Activated CD4-positive, alpha-beta T cell treated with anti-CD3 and anti-CD28 coated beads, Interleukin-2, amount 50 U/mL, for 1 hour (primary cell): ENCODE results near the gene DHRS1.

ENCODE experiments used
- DNase-seq: peaks from one replicate; pipeline ENCODE4 v3.0.0-alpha.2; 2020

The DHRS1 gene

GRCh38 chr14:24280797-24281460, 18.7 kb downstream of the DHRS1 start:
- DNase-seq = no peak

DNA sequence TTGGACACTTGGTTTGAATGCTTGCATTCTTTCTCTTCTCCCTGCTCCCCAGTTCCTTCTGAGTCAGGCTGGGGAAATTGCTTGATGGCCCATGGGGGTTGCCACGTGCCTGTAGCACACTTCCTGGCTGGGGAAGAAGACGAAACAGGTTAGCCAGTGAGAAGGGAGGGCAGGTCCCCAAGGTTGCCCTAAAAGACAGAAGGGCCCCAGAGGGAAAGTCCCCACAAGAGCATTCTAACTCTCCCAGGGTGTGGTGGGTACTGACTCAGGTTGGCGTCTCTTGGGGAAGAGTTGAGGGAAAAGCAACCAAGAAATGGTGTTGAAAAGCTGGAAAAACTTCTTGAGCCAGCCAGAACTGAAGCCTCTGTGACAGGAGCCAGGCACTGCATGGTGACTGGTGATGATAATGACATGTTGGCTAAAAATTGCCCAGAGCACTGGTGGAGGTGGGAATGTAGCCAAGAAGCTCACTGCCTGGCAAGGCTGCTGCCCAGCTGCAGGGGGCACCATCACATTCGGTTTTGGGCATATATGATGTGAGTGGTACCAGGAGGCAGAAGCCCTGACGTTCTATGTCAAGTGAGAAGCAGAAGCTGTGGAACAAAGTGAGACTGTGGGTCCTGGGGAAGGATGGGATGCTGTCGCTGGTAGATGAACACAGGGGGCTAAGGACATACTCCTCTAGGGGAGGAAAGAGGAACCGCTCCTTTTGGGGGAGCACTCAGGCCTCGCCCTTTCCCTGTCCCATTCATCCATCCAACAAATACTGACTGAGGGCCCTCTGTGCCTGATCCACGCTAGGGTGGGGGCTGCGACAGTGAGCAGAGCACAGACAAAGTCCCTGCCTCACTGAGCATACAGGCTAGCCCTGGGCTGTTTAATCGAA, 20.0 kb downstream of the DHRS1 start:
- DNase-seq = peak; percentile 47

DNA sequence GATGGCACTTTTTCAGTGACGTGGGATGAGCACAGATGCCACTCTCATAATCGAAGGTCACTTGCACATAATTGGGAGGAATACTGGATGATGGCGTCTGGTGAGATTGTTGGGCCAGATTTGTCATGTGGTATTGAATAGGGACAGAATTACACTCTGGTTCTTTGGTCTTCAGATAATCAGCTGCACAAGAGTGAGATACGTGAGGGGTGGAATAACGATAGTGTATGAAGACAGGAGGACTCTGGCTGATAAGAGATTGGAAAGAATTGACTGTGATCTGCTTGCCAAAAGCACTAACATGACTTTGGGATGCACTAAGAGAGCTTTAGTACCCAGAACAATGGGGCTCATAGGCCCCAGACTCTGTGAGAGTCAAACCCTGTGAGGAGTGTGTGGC, 21.2 kb downstream of the DHRS1 start:
- no peak for DNase-seq

GRCh38 chr14:24277606-24278321, 21.8 kb downstream of the DHRS1 start:
- DNase-seq = no peak

GRCh38 chr14:24277071-24277470, 22.5 kb downstream of the DHRS1 start:
- DNase-seq = no peak

DNA sequence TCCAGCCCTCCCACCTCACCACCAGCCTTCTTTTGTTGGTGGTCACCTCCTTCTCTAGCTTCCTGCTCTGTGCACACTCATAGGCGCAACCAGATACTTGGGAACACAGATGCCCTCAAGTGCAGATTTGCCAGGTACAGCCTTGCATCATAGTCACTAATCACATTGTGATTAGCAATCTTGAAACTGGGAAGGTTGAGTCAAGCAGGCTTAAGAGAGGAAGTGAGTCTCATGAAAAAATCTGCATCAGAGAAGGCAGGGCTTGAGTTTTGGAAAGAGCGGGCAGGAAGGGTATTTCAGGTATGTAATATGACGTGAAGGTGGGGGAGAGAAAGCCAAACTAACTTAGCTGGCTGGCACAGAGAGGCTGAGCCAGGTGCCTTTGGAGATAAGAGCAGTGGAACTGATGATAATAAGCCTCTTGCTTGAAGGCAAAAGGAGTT, 25.5 kb downstream of the DHRS1 start:
- peak; percentile 28 for DNase-seq

DNA sequence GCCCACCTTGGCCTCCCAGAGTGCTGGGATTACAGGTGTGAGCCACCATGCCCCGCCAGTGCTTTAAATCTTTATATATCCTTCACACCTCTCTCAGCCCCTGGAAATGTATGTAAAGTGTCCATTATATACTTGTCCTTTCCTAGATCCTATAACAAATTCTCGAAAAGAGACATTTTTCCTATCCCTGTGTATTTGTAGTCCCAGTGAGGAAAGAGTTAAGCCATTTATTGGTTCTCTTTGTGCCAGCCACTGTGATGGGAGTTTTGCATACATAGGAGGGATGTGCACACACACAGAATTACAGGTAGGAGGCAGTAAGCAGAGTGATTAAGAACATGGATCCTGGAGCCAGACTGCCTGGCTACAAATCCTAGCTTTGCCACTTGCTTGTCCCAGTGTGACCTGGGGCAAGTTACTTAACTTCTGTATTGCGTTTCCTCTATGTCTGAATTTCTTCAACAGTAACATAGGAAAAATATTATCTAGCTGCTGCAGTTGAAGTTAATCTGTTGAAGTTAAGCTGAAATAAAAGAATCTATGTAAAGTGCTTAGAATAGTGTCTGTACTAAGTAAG, 26.1 kb downstream of the DHRS1 start:
- no peak for DNase-seq

DNA sequence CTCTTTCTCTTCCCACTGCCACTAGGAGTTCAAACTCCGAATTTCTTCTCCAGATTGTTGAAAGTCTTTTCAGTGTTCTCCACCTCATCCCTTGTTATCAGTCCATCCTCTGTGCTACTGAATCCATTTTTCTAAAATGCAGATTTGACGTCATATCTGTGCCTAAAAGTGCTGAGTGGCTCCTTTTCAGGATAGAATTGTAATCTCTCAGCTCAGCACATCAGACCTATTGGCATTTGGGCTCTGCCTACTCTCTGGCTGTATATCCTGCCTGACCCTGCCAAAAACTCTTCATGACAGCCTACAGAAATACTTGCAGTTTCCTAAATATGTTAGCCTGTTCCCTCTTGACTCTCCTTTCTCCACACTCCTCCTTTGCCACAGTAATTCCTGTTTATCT, 27.1 kb downstream of the DHRS1 start:
- DNase-seq = no peak

DNA sequence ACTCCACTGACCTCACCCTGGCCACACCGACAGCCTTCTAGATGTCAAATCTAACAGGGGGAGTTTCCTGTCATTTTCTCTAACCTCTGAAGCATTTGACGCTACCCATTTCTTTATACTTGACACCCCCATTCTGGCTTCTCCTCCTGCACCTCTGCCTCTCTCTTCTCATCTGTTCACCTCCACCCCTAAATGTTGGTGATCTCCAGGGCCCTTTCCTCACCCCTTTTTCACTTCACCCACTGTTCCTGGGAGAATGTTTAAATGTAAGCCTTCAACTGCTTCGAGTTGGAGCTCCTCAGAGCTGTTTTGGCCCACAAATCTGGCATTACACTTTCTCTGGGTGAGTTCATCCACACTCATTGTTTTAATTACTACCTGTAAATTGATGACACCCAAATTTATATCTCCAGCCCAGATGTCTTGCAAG, 27.7 kb downstream of the DHRS1 start:
- no peak for DNase-seq

DNA sequence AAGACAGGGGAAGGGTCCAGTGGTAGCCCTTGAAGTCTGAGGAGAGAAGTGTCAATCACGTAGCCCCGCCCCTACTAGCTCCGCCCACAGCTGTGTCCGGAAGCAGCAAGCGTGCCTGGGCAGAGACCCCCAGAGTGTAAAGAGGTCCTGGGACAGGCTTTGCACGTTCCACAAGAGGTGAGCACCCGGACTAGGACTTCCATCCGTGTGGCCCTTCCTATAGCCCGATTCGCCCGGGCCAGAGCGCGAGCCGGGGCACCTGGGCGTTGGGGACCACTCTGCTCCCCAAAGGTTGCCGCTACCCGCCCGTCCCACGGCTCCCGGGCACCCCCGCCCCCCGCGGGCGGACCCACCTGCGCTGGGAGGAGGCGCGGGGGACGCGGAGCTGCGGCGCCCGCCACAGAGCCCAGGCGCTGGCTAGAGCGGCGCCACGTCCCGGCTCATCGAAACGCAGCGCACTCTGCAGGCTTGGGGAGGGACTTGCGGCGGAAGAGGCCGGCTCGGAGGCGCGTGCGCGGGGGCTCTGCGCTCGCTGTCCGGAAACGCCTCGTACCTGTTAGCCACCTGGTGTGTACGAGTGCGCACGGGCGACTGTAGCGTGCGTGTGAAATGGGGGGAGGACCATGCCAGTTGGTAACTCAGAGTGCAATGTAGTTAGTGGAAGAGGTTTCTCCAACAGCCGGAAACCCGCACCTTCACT, 28.3 kb downstream of the DHRS1 start, which contains the start of gene RABGGTA:
Gene RABGGTA, minus strand, starts transcription at position 464 of the 700 bp plus-strand sequence. CDS start 482 bp downstream, outside the sequence.
- DNase-seq = peak; percentile 90

DNA sequence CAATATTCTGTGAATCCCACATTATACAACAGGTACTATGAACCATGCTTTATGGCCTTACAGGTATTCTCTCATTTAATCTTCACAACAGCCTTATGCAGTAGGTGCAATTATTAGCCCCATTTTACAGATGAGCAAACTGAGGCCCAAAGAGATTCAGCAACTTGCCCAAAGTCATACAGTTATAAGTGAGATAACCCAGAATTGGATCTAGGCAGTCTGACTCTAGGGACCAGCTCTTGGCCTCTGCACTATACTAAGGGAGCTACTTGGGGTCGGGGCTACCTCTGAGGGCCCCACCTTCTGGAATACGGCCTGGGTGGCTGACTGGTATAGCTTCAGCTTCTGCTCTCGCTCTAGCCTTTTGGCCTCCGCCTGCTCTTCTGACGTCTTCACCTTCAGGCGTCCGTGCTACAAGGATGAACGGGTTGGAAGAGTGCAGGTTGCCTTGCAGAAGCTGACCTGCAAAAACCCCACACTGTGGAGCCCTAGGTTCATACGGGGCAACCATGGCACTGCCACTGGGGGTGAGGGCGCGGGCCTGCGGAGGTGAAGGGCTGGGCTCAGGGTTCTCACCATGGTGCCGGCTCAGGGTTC, 28.9 kb downstream of the DHRS1 start:
- no peak for DNase-seq

- no peak for DNase-seq
Measured at GRCh38 chr14:24269910-24270536, 29.6 kb downstream of the DHRS1 start.

GRCh38 chr14:24269368-24269767, 30.2 kb downstream of the DHRS1 start:
- DNase-seq = no peak

GRCh38 chr14:24268225-24268624, 31.4 kb downstream of the DHRS1 start:
- no peak for DNase-seq

- DNase-seq = no peak
Measured at GRCh38 chr14:24267516-24267915, 32.1 kb downstream of the DHRS1 start.

DNA sequence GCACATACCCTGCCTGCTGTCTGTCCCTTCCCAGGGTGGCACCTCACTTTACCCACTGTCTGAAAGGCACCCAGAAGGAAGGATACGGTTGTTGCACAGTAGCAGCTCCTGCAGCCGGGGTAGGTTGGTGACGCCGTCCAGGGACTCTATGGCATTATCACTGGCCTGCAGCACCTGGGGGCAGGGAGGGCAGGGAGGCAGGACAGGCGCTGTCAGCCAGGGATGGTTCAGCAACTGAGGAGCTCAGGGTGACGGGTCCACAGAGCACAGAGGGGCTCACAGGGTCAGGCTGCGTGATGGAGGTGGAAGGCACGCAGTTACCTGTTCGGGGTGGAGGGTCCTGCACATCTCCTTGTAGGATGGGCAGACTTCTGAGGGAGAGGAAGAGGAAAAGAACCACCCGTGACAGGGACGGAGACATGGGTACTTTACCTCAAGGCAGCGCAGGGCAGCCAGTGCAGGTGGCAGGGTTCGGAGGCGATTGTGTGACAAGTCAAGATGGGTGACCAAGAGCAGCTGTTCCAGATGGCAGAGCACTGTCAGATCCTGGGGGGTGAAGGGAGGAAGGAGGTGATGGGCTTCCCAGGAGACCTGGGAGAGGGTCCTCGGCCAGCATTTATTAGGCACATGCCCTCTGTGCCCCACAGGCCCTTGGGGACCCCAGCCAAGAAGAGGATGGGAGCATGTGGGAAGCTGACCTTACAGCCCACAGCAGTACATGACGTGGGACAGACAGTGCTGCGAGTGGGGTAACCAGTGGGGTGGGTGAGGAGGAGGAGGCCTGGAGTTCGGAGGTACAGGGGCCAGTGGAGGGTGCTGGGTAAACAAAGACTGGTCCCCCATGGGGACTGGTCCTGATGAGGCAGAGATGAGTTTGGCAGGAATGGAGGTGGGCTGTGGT, 33.0 kb downstream of the DHRS1 start:
- no peak for DNase-seq

- no peak for DNase-seq
Measured at GRCh38 chr14:24264298-24264697, 35.3 kb downstream of the DHRS1 start.

DNA sequence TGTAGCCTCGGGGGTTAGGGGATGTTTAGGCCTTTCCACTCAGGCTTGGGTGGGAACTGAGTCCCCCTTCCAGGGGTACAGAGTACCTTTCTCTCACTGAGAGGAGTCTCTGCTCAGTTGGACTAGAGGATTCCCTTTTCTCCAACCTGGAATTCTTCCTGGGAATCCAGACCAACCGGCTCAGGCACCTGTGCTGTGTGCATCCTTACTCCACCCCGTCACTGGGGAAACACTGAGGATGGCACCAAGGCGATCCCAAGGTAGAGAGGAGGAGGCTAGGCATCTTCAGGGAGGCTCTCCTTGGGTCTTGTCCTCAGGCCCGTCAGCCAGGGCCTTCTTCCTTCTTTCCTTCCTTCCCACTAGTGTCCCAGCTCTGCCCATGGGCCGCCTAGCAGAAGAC, 35.7 kb downstream of the DHRS1 start:
- DNase-seq = no peak

- DNase-seq = no peak
Measured at GRCh38 chr14:24262821-24263733, 36.5 kb downstream of the DHRS1 start, which contains the start of gene TGM1. Gene TGM1, minus strand, starts transcription at chr14:24263177. Its CDS starts 825 bp downstream, at chr14:24262352.
